WTC11 (cell line): ENCODE results near the gene SERPING1.

Source experiments
- ATF1 ChIP-seq: sonication (generic); formaldehyde crosslinking; IDR thresholded peaks from 2 replicates; pipeline ENCODE4 v1.8.1; 2023; ENCODE audit warnings: mild to moderate bottlenecking, moderate library complexity, missing genetic modification reagents
- CTCF ChIP-seq: fragments of 200-600 bp; IDR thresholded peaks from 2 replicates; pipeline ENCODE4 v1.8.0; 2022; ENCODE audit warnings: antibody characterized with exemption
- FOXJ3 ChIP-seq: sonication (generic); formaldehyde crosslinking; IDR thresholded peaks from 2 replicates; pipeline ENCODE4 v1.9.0; 2021; ENCODE audit warnings: missing genetic modification reagents, mild to moderate bottlenecking, borderline replicate concordance
- FOXK1 ChIP-seq: sonication (generic); formaldehyde crosslinking; IDR thresholded peaks from 2 replicates; pipeline ENCODE4 v1.8.0; 2022; ENCODE audit warnings: mild to moderate bottlenecking, moderate library complexity, missing genetic modification reagents
- PRDM15 ChIP-seq: sonication (generic); formaldehyde crosslinking; IDR thresholded peaks from 2 replicates; pipeline ENCODE4 v1.8.0; 2022; ENCODE audit warnings: missing genetic modification reagents
- ZNF512 ChIP-seq: sonication (generic); formaldehyde crosslinking; IDR thresholded peaks from 2 replicates; pipeline ENCODE4 v1.8.1; 2022; ENCODE audit warnings: missing genetic modification reagents, borderline replicate concordance

GRCh38 chr11:57568330-57568766 is 29.1 kb upstream of the SERPING1 start:
- TF ChIP-seq CTCF (peak; percentile 97), FOXK1 (CRISPR knock-in tag) (no peak), ZNF512 (CRISPR knock-in tag) (no peak), PRDM15 (CRISPR knock-in tag) (no peak), ATF1 (no peak), FOXJ3 (CRISPR knock-in tag) (no peak)
